H1 (cell line): Measurements from ENCODE around the gene UVRAG. TPM values are rescaled to one million over a fixed set of nuclear protein-coding genes. Genes with fewer than 3 reads are reported as not detected.

Experiments used
- CTCF ChIA-PET: fragments of 300-600 bp; sonication (Branson Sonifier 250); formaldehyde crosslinking; loops from one replicate; lab custom pipeline; 2021; ENCODE audit not compliant: partially characterized antibody; lab: Charles Lee
- POLR2A ChIA-PET: fragments of 300-600 bp; sonication (Branson Sonifier 250); formaldehyde crosslinking; loops from one replicate; lab custom pipeline; 2021; ENCODE audit warnings: inconsistent platforms; ENCODE audit not compliant: partially characterized antibody; lab: Charles Lee
- DNase-seq, 2 experiments: peaks; one replicate each; pipeline versions ENCODE4 v3.0.0 to v3.0.0-alpha.2; 2010 to 2022; ENCODE audit warnings: low spot score in 2 of 2, low read depth in 1 of 2, mixed read lengths in 1 of 2
- FAIRE-seq: peaks from 2 replicates; lab custom pipeline; 2011; peaks lifted over from hg19 to GRCh38; lab: Jason Lieb, UNC
- H2AFZ ChIP-seq: 2 replicates; pipeline ENCODE4 v1.8.1; 2012; ENCODE audit warnings: low read length, inconsistent platforms
- H2AK5ac ChIP-seq: 2 replicates; pipeline ENCODE4 v1.6.1; 2013; ENCODE audit warnings: low read depth, low read length
- H2BK120ac ChIP-seq: replicated peaks from 2 replicates; pipeline ENCODE3; 2013; ENCODE audit warnings: low read depth, low read length, inconsistent platforms
- H2BK12ac ChIP-seq: 2 replicates; pipeline ENCODE4 v1.6.1; 2013; ENCODE audit warnings: low read depth, low read length
- H2BK15ac ChIP-seq: 2 replicates; pipeline ENCODE4 v1.6.1; 2013; ENCODE audit warnings: low read length
- H2BK20ac ChIP-seq: 2 replicates; pipeline ENCODE4 v1.6.1; 2013; ENCODE audit warnings: low read length
- H2BK5ac ChIP-seq: 2 replicates; pipeline ENCODE4 v1.6.1; 2013; ENCODE audit warnings: low read depth, low read length
- H3K14ac ChIP-seq: 2 replicates; pipeline ENCODE4 v1.6.1; 2013; ENCODE audit warnings: inconsistent platforms; ENCODE audit not compliant: insufficient read length
- H3K18ac ChIP-seq: 2 replicates; pipeline ENCODE4 v1.6.1; 2013; ENCODE audit warnings: low read length; ENCODE audit errors: extremely low read depth
- H3K23ac ChIP-seq: 2 replicates; pipeline ENCODE4 v1.6.1; 2013; ENCODE audit warnings: inconsistent platforms; ENCODE audit not compliant: insufficient read length
- H3K23me2 ChIP-seq: 2 replicates; pipeline ENCODE4 v1.6.1; 2013; ENCODE audit warnings: low read depth, low read length
- H3K27ac ChIP-seq: 2 replicates; pipeline ENCODE4 v1.6.1; 2011; ENCODE audit warnings: low read depth, low read length, inconsistent platforms
- H3K27me3 ChIP-seq, 4 experiments: replicated peaks in 1 of 4; 1 replicate in 1 of 4; 2 replicates in 3 of 4; pipeline versions ENCODE4 v1.6.1 to v1.8.1; 2011 to 2013; ENCODE audit warnings: low read length in 3 of 4, mild to moderate bottlenecking in 3 of 4, inconsistent platforms in 2 of 4, mixed read lengths in 2 of 4, moderate library complexity in 1 of 4; ENCODE audit not compliant: control insufficient read depth in 3 of 4, insufficient read depth in 3 of 4; ENCODE audit errors: extremely low read depth in 1 of 4
- H3K36me3 ChIP-seq, 4 experiments: 2 replicates each; pipeline versions ENCODE4 v1.6.1 to v1.8.1; 2011 to 2013; ENCODE audit warnings: mild to moderate bottlenecking in 4 of 4, low read length in 3 of 4, moderate library complexity in 2 of 4, control low read depth in 1 of 4, inconsistent platforms in 1 of 4; ENCODE audit not compliant: insufficient read depth in 4 of 4, control insufficient read depth in 2 of 4
- H3K4ac ChIP-seq: replicated peaks from 2 replicates; pipeline ENCODE3; 2013; ENCODE audit warnings: low read length, low read depth, mixed read lengths, inconsistent platforms; ENCODE audit not compliant: insufficient read length
- H3K4me1 ChIP-seq, 4 experiments: replicated peaks in 1 of 4; 1 replicate in 1 of 4; 2 replicates in 3 of 4; pipeline versions ENCODE4 v1.6.1 to v1.8.1; 2011 to 2013; ENCODE audit warnings: low read length in 3 of 4, inconsistent platforms in 2 of 4, mixed read lengths in 1 of 4; ENCODE audit not compliant: insufficient read depth in 4 of 4, control insufficient read depth in 3 of 4
- H3K4me2 ChIP-seq, 2 experiments: 2 replicates each; pipeline versions ENCODE4 v1.6.1 to v1.8.1; 2011 to 2013; ENCODE audit warnings: low read depth in 2 of 2, low read length in 2 of 2, control low read depth in 1 of 2, inconsistent platforms in 1 of 2, mild to moderate bottlenecking in 1 of 2; ENCODE audit not compliant: insufficient read depth in 1 of 2
- H3K4me3 ChIP-seq, 4 experiments: fragments of 200-600, 300-600 bp in 1 of 4; sonication (generic), shearing (Covaris generic), sonication (Bioruptor Twin) in 1 of 4; 2 replicates each; pipeline versions ENCODE4 v1.5.1 to v1.8.1; 2011 to 2016; ENCODE audit warnings: low read length in 4 of 4, low read depth in 3 of 4, control low read depth in 2 of 4, inconsistent platforms in 2 of 4, mild to moderate bottlenecking in 2 of 4, mixed read lengths in 1 of 4, moderate library complexity in 1 of 4; ENCODE audit not compliant: insufficient read depth in 2 of 4; ENCODE audit errors: extremely low read depth in 1 of 4
- H3K56ac ChIP-seq: replicated peaks from 2 replicates; pipeline ENCODE3; 2013; ENCODE audit warnings: low read depth, mild to moderate bottlenecking, mixed read lengths, low read length, inconsistent platforms; ENCODE audit not compliant: insufficient read length
- H3K79me1 ChIP-seq: 2 replicates; pipeline ENCODE4 v1.6.1; 2013; ENCODE audit warnings: low read depth, low read length, control low read depth
- H3K79me2 ChIP-seq, 2 experiments: 2 replicates each; pipeline versions ENCODE4 v1.6.1 to v1.8.1; 2012 to 2013; ENCODE audit warnings: low read length in 2 of 2, mild to moderate bottlenecking in 2 of 2, inconsistent platforms in 1 of 2; ENCODE audit not compliant: insufficient read depth in 2 of 2, control insufficient read depth in 1 of 2
- H3K9ac ChIP-seq, 4 experiments: replicated peaks in 1 of 4; 1 replicate in 1 of 4; 2 replicates in 3 of 4; pipeline versions ENCODE4 v1.6.1 to v1.8.1; 2011 to 2013; ENCODE audit warnings: low read depth in 3 of 4, low read length in 3 of 4, control low read depth in 2 of 4, mild to moderate bottlenecking in 2 of 4, moderate library complexity in 2 of 4, inconsistent platforms in 1 of 4; ENCODE audit errors: extremely low read depth in 1 of 4
- H3K9me3 ChIP-seq, 2 experiments: 2 replicates each; pipeline versions ENCODE4 v1.6.1 to v1.8.1; 2012 to 2013; ENCODE audit warnings: mild to moderate bottlenecking in 2 of 2, moderate library complexity in 2 of 2, control low read depth in 1 of 2, inconsistent platforms in 1 of 2, low read depth in 1 of 2, low read length in 1 of 2, mixed read lengths in 1 of 2; ENCODE audit not compliant: insufficient read depth in 2 of 2
- H4K20me1 ChIP-seq, 2 experiments: replicated peaks in 1 of 2; 2 replicates each; pipeline versions ENCODE3 to v1.8.1; 2011 to 2013; ENCODE audit warnings: inconsistent platforms in 2 of 2, low read length in 2 of 2, mild to moderate bottlenecking in 1 of 2; ENCODE audit not compliant: insufficient read depth in 2 of 2, control insufficient read depth in 1 of 2
- H4K5ac ChIP-seq: 2 replicates; pipeline ENCODE4 v1.6.1; 2013; ENCODE audit warnings: low read length, low read depth, mixed read lengths, inconsistent platforms; ENCODE audit not compliant: insufficient read length
- H4K8ac ChIP-seq: 2 replicates; pipeline ENCODE4 v1.8.0; 2013; ENCODE audit warnings: mild to moderate bottlenecking, moderate library complexity, low read length, inconsistent platforms; ENCODE audit not compliant: insufficient read depth; ENCODE audit errors: extremely low read depth
- H4K91ac ChIP-seq: replicated peaks from 2 replicates; pipeline ENCODE3; 2013; ENCODE audit warnings: low read length, mixed read lengths, inconsistent platforms; ENCODE audit not compliant: insufficient read length
- ASH2L ChIP-seq: fragments of 200-600, 300-600 bp; sonication (generic); IDR thresholded peaks from one replicate; pipeline ENCODE4 v1.7.1; 2017; ENCODE audit warnings: low read length
- BCL11A ChIP-seq, 2 experiments: IDR thresholded peaks; one replicate each; pipeline ENCODE4 v1.6.1; 2011; ENCODE audit warnings: low read depth in 2 of 2, low read length in 2 of 2, mild to moderate bottlenecking in 2 of 2
- CEBPB ChIP-seq: IDR thresholded peaks from 2 replicates; pipeline ENCODE4 v1.6.1; 2012; ENCODE audit warnings: low read depth, low read length
- CHD2 ChIP-seq: IDR thresholded peaks from 2 replicates; pipeline ENCODE4 v1.6.1; 2012; ENCODE audit warnings: low read length, improper control_type of control experiment
- CTBP2 ChIP-seq: IDR thresholded peaks from 2 replicates; pipeline ENCODE4 v1.7.0; 2011; ENCODE audit warnings: borderline replicate concordance, mild to moderate bottlenecking, moderate library complexity, mixed read lengths, low read length; ENCODE audit not compliant: insufficient read depth, insufficient read length
- E2F6 ChIP-seq: IDR thresholded peaks from 2 replicates; pipeline ENCODE4 v1.6.1; 2012; ENCODE audit warnings: inconsistent platforms
- EZH2 ChIP-seq: fragments of 200-600 bp; sonication (generic); IDR thresholded peaks from 2 replicates; pipeline ENCODE4 v1.7.1; 2012; ENCODE audit warnings: low read depth, mild to moderate bottlenecking, moderate library complexity, low read length, inconsistent platforms; ENCODE audit not compliant: severe bottlenecking
- GTF2F1 ChIP-seq: IDR thresholded peaks from 2 replicates; pipeline ENCODE4 v1.6.1; 2012; ENCODE audit warnings: low read depth, low read length, improper control_type of control experiment, borderline replicate concordance
- JUN ChIP-seq: IDR thresholded peaks from 2 replicates; pipeline ENCODE4 v1.6.1; 2011; ENCODE audit warnings: low read depth, mild to moderate bottlenecking, improper control_type of control experiment, low read length
- JUND ChIP-seq: IDR thresholded peaks from 2 replicates; pipeline ENCODE4 v1.6.1; 2011; ENCODE audit warnings: mild to moderate bottlenecking, improper control_type of control experiment, low read length
- NRF1 ChIP-seq: IDR thresholded peaks from 2 replicates; pipeline ENCODE4 v1.6.1; 2011; ENCODE audit warnings: mild to moderate bottlenecking, low read depth, low read length, improper control_type of control experiment
- RBBP5 ChIP-seq: IDR thresholded peaks from 2 replicates; pipeline ENCODE4 v1.7.1; 2012; ENCODE audit warnings: low read depth, mild to moderate bottlenecking, inconsistent platforms, low read length, moderate library complexity, borderline replicate concordance
- SIRT6 ChIP-seq: IDR thresholded peaks from one replicate; pipeline ENCODE4 v1.7.1; 2012; ENCODE audit warnings: low read length, inconsistent platforms
- TBP ChIP-seq: IDR thresholded peaks from 2 replicates; pipeline ENCODE4 v1.6.1; 2011; ENCODE audit warnings: low read depth, low read length, improper control_type of control experiment
- TEAD4 ChIP-seq: IDR thresholded peaks from 2 replicates; pipeline ENCODE4 v1.6.1; 2012; ENCODE audit warnings: low read depth, low read length, inconsistent platforms, mixed read lengths
- WGBS, 2 experiments: shearing (Covaris generic) in 1 of 2; methylation state at CpG; one replicate each; pipeline versions ENCODE4 v1.1.6 to v1.1.7; 2013 to 2015; ENCODE audit warnings: low lambda C conversion rate in 2 of 2, mixed read lengths in 2 of 2, inconsistent platforms in 1 of 2, low coverage in 1 of 2, missing lambda C conversion rate in 1 of 2; ENCODE audit not compliant: insufficient replicate concordance in 2 of 2, insufficient coverage in 1 of 2, insufficient read length in 1 of 2; ENCODE audit errors: extremely low coverage in 1 of 2, missing lambda C conversion rate in 1 of 2; 5-methylcytosine and 5-hydroxymethylcytosine counted together
- polyA plus RNA-seq, 7 experiments: library from polyadenylated mRNA; depleted of rRNA in 3 of 7; stranded (reverse) in 5 of 7; unstranded in 2 of 7; fragments of >200 nt in 5 of 7; fragments of 200-250 nt in 2 of 7; gene quantifications; 1 replicate in 5 of 7; 2 replicates in 1 of 7; 4 replicates in 1 of 7; pipeline versions ENCODE4 v1.2.1 to v1.2.3, GENCODE V29; 2011 to 2013; ENCODE audit warnings: missing spikeins in 2 of 7, mixed read lengths in 2 of 7
- total RNA-seq: library from RNA; stranded (reverse); fragmentation: NEBNext Ultra II Directional; extraction: Animal tissue kit (Norgen Biotek cat#: 25700); gene quantifications from 2 replicates; pipeline ENCODE4 v1.2.1, GENCODE V29; 2021

Gene UVRAG
- total and polyA plus RNA-seq, 2 of the 8 experiments (the other 6 are each of a cell fraction or from before 2014, with no cell fraction given) = 5.5 to 14.7 TPM

GRCh38 chr11:76004400-76004799 lies 189.4 kb downstream of the UVRAG start:
- Histone ChIP-seq H3K23me2 (no peaks in the 10 kb centered on the region), H3K14ac (no peak overlapping the region), H2BK120ac (no peak overlapping the region), H3K9ac (no peak overlapping the region), H2AK5ac (no peak overlapping the region), H3K79me2 (no peaks in the 10 kb centered on the region), H2BK15ac (no peak overlapping the region), H3K9me3 (no peaks in the 10 kb centered on the region), H3K79me1 (no peaks in the 10 kb centered on the region), H4K20me1 (no peaks in the 10 kb centered on the region), H3K18ac (no peak overlapping the region), H3K27ac (no peak overlapping the region), H2AFZ (no peak overlapping the region), H3K23ac (no peak overlapping the region), H3K56ac (no peak overlapping the region), H2BK5ac (no peak overlapping the region), H4K91ac (no peak overlapping the region), H2BK20ac (no peak overlapping the region), H3K36me3 (peaks cover 0 to 34% (median 4%) of the 10 kb centered on the region in 4 experiments; a peak in 4 of 8 replicates), H2BK12ac (no peak overlapping the region), H3K4me3 (no peak overlapping the region), H3K4me1 (no peaks in the 10 kb centered on the region), H3K4me2 (no peak overlapping the region), H4K8ac (no peak overlapping the region), H3K4ac (no peak overlapping the region), H4K5ac (no peak overlapping the region), H3K27me3 (no peaks in the 10 kb centered on the region)
- 94 to 100% methylated on average over 1 to 3 of the region's 3 CpGs for WGBS, 2 experiments
- POLR2A ChIA-PET = interaction anchor here (1.0 kb wide), 1 partner anchor 26 kb away, joined by 3 read pairs; no protein-coding TSS in a partner anchor
- CTCF ChIA-PET = interaction anchor here (1.0 to 1.4 kb wide), 2 partner anchors 9 to 148 kb away, joined by 3 to 9 read pairs; no protein-coding TSS in a partner anchor
- DNase-seq (no peak), FAIRE-seq (no peak)
- TF ChIP-seq NRF1 (no peak), EZH2 (no peak), JUN (no peak), CHD2 (no peak), BCL11A (IDR thresholded peaks at IDR 0.05; ENCODE audit: low read depth in 2 of 2, low read length in 2 of 2) (no peak), JUND (no peak), TEAD4 (no peak), GTF2F1 (no peak), CEBPB (no peak), E2F6 (no peak), RBBP5 (no peak), ASH2L (no peak), TBP (no peak), CTBP2 (no peak), SIRT6 (no peak)
